Stimulated activated CD8-positive, alpha-beta memory T cell treated with anti-CD3 and anti-CD28 coated beads, Interleukin-15, amount 100 ng/mL, for 4 hours (primary cell): ENCODE results near the gene ZNF140.
A peak's percentile ranks its signal among the peaks of the same experiment; 100 is the strongest.

ENCODE experiments used
- DNase-seq, 2 donors: peaks; one replicate each; pipeline ENCODE4 v3.0.0-alpha.2; 2020; ENCODE audit warnings: low read depth in 2 of 2

ZNF140 gene

DNA sequence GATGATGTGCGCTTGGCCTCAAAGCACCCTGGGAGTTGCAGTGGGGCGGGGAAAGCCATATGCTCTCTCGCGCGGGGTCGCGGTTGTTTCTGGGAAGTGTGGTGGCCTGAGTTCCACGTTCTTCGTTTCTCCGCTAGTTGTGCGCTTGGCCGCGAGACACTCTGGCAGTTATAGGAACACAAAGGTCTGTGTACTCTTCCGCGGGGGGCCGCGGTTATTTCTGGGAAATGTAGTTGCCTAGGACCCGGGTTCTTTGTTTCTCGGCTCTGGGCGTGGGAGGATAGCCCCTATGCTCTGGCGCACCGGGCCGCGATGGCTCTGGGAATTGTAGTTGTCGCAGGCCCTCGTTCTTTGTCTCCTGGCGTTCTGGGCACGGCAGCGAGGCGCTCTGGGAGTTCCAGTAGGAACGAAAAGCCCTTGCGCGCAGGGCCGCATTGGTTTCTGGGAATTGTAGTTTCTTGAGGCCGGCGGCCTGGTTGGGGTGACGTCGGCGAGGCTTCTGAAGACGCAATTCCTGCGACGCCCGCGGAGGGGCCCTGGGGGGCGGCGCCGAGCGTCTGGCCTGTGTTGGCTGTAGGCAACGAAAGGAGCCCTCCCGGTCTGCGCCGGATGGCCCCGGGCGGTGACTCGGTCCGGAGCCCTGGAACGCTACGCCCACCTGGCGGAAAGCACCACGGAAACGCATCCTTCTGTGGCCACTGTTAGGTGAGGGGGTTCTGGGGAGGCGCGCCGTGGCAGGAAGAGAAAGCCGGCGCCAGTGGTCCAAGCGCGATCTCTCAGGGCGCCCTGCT is at the start of gene ZNF140:
Gene ZNF140, plus strand, starts transcription at position 556 of the 791 bp plus-strand sequence. CDS start 398 bp downstream, outside the sequence.
- DNase-seq: peak; percentile 90 to 92

DNA sequence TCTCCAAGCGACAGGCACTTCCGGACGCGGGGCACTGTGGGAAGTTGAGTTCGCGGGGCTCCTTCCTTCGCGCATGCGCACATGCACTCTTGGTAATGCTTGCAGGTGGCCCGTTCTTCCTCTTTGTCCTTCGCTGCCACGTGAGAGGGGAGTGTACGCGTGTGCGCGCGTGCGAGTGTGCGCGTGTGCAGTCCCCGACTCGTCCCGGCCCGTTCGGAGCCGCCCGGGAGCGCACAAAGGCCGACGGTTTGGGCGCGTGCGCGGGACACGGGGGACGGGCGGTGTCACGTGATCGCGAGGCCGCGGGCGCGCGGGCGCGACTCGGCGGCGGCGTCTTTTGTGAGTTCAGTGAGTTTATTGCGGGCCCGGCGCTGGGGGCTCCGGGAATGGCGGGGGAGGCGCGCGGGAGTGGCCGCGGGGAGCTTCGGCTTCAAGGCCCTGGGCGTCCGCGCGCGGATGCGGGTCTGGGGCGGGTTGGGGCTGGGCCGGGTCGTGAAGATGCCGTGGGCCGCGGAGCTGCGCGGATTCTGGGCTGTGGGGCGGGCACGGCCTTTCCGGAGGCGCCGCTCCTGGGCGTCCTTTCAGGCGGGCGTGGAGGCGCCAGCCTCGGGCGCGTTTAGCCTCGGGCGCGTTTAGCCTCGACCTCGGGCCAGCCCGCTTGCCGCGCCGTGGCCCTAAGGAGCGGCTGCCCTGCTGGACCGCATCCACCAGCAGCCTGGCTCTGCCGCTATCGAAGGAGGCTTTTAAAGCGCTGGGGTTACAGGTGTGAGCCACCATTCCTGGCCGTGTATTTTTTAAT is 43.3 kb upstream of the ZNF140 start, which contains the start of gene ZNF84:
Gene ZNF84, plus strand, starts transcription at position 303 of the 799 bp plus-strand sequence. CDS start 3,959 bp downstream, outside the sequence.
- DNase-seq: peak; percentile 95 to 96

DNA sequence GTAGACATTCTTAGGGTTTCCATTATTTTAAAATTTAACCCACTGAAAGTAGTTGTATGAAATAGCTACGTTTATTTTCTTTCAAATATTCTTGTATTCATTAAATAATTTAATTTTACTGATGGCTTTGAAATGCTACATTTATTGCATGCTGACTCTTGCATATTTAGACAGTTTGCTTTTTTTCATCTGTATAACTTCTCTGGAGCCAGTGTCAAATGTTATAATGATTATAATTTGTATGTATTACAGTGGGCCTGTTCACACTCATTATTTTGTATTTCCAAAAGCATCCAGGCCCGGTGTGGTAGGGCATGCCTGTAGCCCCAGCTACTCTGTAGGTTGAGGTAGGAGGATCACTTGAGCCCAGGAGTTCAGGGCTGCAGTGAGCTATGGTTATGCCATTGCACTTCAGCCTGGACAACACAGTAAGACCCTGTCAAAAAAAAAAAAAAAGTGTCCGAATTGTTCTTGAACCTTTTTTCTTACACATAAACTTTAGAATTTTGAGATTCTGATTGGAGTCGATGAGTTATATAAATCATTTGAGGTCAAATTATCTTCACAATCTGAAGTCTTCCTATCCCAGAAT is 42.5 kb upstream of the ZNF140 start:
- DNase-seq: no peak

DNA sequence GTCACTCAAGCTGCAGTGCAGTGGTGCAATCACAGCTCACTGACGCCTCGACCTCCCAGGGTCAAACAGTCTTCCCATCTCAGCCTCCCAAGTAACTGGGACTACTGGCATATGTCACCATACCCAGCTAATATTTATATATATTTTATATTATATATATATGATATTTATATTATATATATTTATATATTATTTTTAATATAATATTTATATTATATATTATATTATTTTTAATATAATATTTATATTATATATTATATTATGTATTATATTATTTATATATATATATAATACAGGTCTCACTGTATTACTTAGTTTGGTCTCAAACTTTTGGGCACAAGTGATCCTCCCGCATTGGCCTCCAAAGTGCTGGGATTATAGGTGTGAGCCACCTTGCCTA is 34.0 kb upstream of the ZNF140 start:
- no peak for DNase-seq

DNA sequence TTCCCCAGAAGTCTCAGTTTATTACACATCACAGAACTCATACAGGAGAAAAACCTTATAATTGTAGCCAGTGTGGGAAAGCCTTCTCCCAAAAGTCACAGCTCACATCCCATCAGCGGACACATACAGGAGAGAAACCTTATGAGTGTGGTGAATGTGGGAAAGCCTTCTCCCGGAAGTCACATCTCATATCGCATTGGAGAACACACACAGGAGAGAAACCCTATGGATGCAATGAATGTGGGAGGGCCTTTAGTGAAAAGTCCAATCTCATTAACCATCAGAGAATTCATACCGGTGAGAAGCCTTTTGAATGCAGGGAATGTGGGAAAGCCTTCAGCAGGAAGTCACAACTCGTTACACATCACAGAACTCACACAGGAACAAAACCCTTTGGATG is 23.3 kb upstream of the ZNF140 start:
- no peak for DNase-seq

DNA sequence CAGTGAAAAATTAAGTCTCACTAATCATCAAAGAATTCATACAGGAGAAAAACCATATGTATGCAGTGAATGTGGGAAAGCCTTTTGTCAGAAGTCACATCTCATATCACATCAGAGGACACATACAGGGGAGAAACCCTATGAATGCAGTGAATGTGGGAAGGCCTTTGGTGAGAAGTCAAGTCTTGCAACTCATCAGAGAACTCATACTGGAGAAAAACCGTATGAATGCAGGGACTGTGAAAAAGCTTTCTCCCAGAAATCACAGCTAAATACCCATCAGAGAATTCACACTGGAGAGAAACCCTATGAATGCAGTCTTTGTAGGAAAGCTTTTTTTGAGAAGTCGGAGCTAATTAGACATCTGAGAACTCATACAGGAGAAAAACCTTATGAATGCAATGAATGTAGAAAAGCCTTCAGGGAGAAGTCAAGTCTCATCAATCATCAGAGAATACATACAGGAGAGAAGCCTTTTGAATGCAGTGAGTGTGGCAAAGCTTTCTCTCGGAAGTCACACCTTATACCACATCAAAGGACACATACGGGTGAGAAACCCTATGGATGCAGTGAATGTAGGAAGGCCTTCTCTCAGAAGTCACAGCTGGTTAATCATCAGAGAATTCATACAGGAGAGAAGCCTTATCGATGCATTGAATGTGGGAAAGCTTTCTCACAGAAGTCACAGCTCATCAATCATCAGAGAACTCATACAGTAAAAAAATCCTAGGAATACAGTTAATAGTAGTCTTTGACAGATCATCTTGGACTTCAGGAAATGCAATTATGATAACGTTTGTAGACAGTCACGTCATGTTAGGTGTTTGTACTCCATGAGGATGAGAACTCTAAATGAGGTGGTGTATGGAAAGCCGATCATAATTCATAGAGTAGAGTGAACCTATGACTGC is 22.3 kb upstream of the ZNF140 start:
- DNase-seq: no peak

DNA sequence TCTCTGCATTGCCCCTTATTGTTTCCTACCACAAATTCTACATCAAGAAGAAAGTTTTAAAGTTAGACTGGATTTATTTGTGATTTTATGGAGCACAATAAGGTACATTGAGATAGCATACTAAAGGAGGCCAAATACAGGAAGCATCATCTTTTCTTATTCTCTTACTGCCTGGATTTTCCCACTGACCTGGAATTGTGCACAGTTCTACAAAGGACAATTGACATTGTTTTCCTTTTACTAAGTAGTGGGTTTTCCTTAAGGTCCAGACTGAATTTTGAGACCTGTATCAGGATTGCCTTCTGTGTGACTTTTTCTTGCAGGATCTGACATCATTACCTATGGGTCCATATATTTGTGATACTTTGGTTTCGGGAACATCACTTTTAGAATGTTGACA is 18.8 kb upstream of the ZNF140 start:
- no peak for DNase-seq

DNA sequence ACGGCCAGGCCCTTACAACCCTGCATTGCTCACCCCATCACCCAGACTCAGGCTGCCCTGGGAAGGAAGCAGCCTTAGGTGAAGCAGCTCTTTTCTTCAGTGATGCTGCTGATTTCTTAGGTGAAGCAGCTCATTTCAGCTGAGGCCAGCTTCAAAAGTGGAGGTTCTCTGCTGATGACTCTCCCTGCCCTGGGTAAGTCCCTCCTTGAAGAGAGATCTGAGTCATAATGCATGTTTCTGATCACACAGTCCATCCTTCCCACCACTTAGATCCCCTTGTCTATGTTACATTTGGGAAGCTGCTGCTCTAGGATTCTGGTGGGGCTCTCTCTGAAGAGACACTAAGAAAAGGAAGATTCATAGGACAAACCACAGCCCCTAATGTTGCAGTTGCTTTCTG is 17.2 kb upstream of the ZNF140 start:
- no peak for DNase-seq

DNA sequence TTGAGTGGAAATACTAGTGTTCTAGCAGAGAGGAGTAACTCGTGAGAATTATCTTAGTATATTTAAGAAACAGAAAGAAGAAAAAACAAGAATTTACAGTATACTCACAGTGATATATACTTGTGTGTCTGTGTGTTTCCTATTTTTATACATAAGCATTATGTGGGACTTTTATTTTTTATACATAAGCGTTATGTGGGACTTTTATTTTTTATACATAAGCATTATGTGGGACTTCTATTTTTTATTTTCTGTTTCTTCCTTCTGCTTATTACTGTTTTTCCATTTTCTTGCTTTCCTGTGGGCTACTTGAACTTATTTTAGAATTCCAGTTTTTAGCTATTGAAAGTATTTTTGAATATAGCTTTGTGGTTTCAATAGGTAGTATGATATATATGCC is 6.9 kb upstream of the ZNF140 start:
- DNase-seq: no peak

DNA sequence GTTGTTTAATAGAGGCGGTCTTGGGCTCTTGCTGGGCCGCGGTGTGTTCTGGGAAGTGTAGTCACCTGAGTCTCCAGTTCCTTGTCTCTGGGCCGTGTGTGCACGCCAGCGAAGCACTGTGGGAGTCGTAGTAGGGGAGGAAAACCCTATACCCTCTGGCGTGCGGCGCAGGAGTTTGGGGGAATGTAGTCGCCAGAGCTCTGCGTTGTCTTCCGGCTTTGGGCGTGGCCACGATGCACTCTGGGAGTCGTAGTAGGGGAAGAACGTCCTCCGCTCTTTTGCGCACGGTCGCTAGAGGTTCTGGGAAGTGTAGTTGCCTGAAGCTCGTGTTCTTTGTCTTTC is 726 bp upstream of the ZNF140 start:
- peak; percentile 88 to 97 for DNase-seq

DNA sequence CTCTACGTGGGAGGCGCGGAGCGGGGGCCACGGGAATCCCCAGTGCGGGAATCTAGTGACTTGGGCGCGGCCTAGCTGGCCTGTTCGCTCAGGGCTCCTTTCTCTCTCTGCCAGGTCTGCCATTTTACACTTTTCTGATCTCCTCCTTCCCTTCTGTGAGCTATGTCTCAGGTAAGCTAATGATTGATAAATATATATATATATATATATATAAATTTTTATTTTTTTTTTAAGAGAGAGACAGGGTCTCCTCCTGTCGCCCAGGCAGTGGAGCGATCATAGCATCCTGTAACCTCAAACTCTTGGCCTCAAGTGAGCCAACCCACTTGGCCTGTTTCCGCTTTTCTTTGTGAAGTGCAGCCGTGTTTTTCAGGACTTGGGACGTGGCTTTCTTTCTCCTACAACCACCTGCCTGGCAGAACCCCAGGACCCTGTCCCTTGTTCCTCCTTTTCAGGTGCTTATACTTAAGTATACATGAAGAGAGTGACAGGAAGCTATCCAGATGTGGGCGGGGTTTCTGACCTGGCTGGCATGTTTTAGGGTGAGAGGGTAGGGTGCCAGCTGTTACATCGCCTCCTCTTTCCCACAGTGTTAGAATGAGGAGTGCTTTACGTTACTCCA is 547 bp downstream of the ZNF140 start:
- DNase-seq: no peak

DNA sequence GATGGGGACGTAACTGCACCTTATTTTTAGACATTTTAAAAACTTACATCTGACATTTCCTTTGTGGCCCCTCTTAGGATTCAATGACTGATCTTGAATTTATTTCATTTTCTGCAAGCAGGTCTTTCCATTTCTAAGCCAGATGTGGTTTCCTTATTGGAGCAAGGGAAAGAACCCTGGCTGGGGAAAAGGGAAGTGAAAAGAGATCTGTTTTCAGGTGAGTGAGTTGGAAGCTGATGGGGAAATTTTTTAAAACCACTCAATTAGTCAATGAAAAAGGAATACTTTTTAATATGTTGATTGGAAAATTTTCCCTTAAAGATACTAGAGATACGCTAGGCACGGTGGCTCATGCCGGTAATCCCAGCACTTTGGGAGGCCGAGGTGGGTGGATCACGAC is 2.6 kb downstream of the ZNF140 start:
- DNase-seq: no peak

DNA sequence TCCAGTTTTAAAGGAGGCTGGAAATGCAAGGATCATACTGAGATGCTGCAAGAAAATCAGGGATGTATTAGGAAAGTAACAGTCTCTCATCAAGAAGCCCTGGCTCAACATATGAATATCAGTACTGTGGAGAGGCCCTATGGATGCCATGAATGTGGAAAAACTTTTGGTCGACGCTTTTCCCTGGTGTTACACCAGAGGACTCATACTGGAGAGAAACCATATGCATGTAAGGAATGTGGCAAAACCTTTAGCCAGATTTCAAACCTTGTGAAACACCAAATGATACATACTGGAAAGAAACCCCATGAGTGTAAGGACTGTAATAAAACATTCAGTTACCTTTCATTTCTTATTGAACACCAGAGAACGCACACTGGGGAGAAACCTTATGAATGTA is 24.9 kb downstream of the ZNF140 start:
- DNase-seq: no peak

DNA sequence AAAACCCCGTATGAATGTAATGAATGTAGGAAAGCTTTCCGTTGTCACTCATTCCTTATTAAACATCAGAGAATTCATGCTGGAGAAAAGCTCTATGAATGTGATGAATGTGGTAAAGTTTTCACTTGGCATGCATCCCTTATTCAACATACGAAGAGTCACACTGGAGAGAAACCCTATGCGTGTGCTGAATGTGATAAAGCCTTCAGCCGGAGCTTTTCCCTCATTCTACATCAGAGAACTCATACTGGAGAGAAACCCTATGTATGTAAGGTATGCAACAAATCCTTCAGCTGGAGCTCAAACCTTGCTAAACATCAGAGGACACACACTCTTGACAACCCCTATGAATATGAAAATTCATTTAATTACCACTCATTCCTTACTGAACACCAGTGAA is 25.5 kb downstream of the ZNF140 start:
- DNase-seq: no peak

DNA sequence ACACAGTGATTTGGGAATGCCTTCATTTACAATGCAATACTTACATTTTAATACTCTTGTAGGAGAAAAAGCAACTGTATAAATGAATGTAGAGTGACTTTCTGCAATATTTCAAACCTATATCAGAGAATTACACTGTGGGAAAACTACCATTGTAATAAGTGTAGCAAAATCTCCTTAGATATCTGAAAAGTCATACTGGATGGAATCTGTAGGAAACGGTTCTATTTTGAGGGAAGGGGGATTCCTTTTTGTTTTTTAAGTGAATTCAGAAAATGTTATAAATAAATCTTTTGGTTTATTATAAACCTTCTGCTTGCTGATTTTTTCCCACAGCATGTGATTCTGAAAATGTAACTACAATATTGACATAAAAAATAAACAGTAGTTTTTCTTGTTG is 26.4 kb downstream of the ZNF140 start:
- DNase-seq: no peak

DNA sequence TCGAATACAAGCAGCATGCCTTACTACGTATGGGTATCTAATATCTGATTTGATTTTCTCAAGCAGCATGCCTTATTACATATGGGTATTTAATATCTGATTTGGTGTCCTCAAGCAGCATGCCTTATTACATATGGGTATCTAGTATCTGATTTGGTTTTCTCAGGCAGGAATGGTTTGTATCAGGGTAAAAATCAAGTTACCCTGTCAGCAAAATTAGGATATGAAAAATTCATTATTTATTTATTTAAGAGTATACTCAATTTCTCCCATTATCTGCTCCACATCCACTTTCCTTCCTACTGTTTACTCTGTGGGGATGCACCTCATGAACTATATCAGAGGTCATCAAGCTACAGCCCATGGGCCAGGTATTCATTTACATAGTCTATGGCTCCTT is 27.4 kb downstream of the ZNF140 start:
- no peak for DNase-seq

DNA sequence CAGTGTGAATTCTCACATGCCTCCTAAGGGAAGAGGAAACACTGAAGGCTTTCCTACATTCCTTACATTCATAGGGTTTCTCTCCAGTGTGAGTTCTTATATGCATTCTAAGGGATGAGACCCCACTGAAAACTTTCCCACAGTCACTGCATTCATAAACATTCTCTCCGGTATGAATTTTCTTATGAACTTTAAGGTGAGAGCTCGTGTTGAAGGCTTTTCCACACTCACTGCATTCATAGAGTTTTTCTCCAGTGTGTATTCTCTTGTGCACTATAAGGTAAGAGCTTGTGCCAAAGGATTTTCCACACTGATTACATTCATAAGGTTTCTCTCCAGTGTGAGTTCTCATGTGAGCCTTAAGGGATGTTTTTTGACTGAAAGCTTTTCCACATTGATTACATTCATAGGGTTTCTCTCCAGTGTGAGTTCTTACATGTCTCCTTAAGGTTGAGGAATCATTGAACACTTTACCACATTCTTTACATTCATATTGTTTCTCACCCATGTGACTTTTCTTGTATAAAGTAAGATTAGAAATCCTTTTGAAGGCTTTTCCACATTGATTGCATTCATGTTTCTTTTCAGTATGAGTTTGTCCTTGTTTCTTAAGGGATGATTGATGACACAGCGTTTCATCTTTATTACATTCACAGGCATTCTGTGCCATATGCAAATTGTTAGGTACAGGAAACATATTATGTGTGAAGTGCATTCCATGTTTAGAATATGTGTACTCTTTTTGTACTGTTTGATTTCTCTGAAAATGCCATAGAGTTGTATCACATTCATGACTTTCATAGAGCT is 39.9 kb downstream of the ZNF140 start:
- DNase-seq: no peak

DNA sequence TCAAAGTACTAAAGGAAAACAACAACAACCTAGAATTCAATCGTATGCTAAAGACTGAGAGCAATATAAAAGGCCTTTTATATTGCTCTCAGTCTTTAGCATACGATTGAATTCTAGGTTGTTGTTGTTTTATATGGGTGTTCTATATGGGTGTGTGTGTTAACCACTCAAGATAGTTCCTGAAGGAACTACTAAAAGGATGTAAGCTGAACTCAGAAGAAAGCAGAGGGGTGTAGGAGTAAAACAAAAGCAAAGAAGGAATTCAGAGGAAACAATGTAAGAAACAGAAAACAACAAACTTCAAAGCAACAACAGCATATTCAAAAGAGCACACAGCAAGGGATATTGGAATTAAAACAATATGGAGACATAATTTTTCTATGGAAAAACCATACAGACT is 44.0 kb downstream of the ZNF140 start:
- DNase-seq: no peak

DNA sequence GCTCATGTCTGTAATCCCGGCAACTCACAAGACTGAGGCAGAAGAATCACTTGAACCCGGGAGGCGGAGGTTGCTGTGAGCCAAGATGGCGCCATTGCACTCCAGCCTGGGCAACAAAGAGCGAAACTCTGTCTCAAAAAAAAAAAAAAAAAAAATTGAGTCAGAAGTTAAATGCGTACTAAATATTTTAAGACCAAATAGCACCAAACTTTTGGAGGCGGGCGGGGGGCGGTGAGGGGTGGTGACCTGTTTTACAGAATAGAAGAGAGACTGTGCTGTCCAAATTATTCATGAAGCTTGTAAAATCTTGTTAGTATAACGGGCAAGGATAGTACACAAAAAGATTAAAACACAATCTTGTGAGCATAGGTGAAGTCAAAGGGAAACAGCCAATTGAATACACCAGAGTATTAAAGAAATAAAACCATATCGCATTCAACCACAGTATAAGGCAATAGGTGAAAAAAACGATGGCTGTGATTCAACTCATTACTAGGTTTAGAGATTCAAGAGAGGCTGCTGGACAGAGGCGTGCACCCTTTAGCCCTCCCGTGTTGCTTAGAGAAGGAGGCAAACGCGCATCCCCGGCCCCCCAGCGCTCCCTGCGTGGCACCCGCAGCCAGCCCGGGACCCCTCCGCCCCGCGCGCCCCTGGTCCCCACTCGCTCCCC is 48.8 kb downstream of the ZNF140 start:
- DNase-seq: no peak
